ENCODE measurements around the gene LRRC18.

The LRRC18 gene

GRCh38 chr10:48934672-48935501 lies 4.8 kb downstream of the LRRC18 start:
- Histone ChIP-seq H3K4me1 (ENCODE audit: control insufficient read depth, insufficient read depth, low read length) (no peaks in the 10 kb centered on the region), H3K36me3 (ENCODE audit: control insufficient read depth in 2 of 2, insufficient read depth in 1 of 2, low read length in 2 of 2) (no peaks in the 10 kb centered on the region), H3K9me3 (ENCODE audit: control insufficient read depth, insufficient read depth, low read depth, low read length) (no peaks in the 10 kb centered on the region), H3K4me3 (ENCODE audit: low read depth, low read length) (no peak overlapping the region), H3K27ac (ENCODE audit: extremely low read depth, low read depth, low read length) (no peak overlapping the region)
- ChIA-PET POLR2A (no interaction called here), CTCF (interaction anchor here (0.6 to 1.2 kb wide), 2 partner anchors 19 to 278 kb away, joined by 3 to 4 read pairs; no protein-coding TSS in a partner anchor)
- TF ChIP-seq ZIC2 (tag by site-specific recombination; IDR thresholded peaks at IDR 0.05) (peak; percentile 22; the same call in 1 of the 2 replicates), ZEB2 (tag by site-specific recombination; IDR thresholded peaks at IDR 0.05) (no peak)

GRCh38 chr10:48932831-48933664 lies 6.6 kb downstream of the LRRC18 start:
- Histone ChIP-seq H3K36me3 (ENCODE audit: control insufficient read depth in 2 of 2, insufficient read depth in 1 of 2, low read length in 2 of 2) (no peaks in the 10 kb centered on the region), H3K9me3 (ENCODE audit: control insufficient read depth, insufficient read depth, low read depth, low read length) (no peaks in the 10 kb centered on the region), H3K4me3 (ENCODE audit: low read depth, low read length) (no peak overlapping the region), H3K4me1 (ENCODE audit: control insufficient read depth, insufficient read depth, low read length) (no peaks in the 10 kb centered on the region), H3K27ac (ENCODE audit: extremely low read depth, low read depth, low read length) (no peak overlapping the region)
- TF ChIP-seq ZNF239 (tag by site-specific recombination; IDR thresholded peaks at IDR 0.05) (no peak), OSR2 (tag by site-specific recombination; IDR thresholded peaks at IDR 0.05) (no peak), KLF7 (tag by site-specific recombination; IDR thresholded peaks at IDR 0.05; ENCODE audit: borderline replicate concordance) (no peak), ZFHX2 (tag by site-specific recombination; conservative IDR thresholded peaks at IDR 0.05) (no peak), ZNF510 (tag by site-specific recombination; IDR thresholded peaks at IDR 0.05; ENCODE audit: insufficient replicate concordance) (no peak)
- POLR2A ChIA-PET = no interaction called here
- CTCF ChIA-PET = interaction anchor here (0.6 kb wide), 1 partner anchor 187 kb away, joined by 4 read pairs; no protein-coding TSS in a partner anchor

DNA sequence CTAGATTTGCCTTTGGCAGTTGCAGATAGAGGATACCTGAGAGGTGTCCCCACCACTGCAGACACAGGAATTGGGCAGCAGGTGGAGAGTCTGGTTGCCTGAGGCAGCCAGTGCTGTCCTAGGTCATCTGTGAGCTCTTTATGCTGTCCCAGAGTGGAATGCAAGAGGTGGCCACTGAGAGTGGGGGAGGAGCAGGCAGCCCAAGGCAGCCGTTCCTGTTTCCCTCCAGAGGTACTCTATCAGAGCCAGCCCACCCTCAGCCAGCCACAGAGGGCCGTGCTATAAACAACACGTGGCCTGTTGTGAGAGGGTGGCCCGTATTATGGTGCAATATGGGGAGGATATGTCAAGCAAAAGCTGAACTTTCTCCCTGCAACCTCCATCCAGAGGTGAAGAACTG lies 8.5 kb downstream of the LRRC18 start:
- ChIA-PET CTCF (interaction anchor here (0.6 kb wide), 1 partner anchor 331 kb away, joined by 3 read pairs; no protein-coding TSS in a partner anchor), POLR2A (no interaction called here)
- TF ChIP-seq ZNF10 (tag by site-specific recombination; IDR thresholded peaks at IDR 0.05) (no peak), ZNF112 (tag by site-specific recombination; IDR thresholded peaks at IDR 0.05) (no peak), ZNF324 (tag by site-specific recombination; IDR thresholded peaks at IDR 0.05) (no peak), ZNF140 (tag by site-specific recombination; IDR thresholded peaks at IDR 0.05) (no peak), SETDB1 (IDR thresholded peaks at IDR 0.05; ENCODE audit: insufficient read length, low read length) (no peak), MYNN (tag by site-specific recombination; IDR thresholded peaks at IDR 0.05; ENCODE audit: borderline replicate concordance) (no peak), ZNF169 (tag by site-specific recombination; IDR thresholded peaks at IDR 0.05) (no peak), ATF2 (tag by site-specific recombination; IDR thresholded peaks at IDR 0.05; ENCODE audit: low read depth) (no peak), ZNF514 (tag by site-specific recombination; IDR thresholded peaks at IDR 0.05) (no peak), EGR2 (tag by site-specific recombination; IDR thresholded peaks at IDR 0.05; ENCODE audit: low read depth) (no peak), ZIC2 (tag by site-specific recombination; IDR thresholded peaks at IDR 0.05) (no peak), ZNF423 (tag by site-specific recombination; IDR thresholded peaks at IDR 0.05) (no peak), ZNF449 (tag by site-specific recombination; IDR thresholded peaks at IDR 0.05) (no peak), KLF8 (tag by site-specific recombination; IDR thresholded peaks at IDR 0.05) (no peak), ZNF76 (tag by site-specific recombination; IDR thresholded peaks at IDR 0.05; ENCODE audit: borderline replicate concordance, low read depth) (no peak), ZNF155 (tag by site-specific recombination; IDR thresholded peaks at IDR 0.05) (no peak), ZNF24 (tag by site-specific recombination; IDR thresholded peaks at IDR 0.05) (no peak), RBAK (tag by site-specific recombination; IDR thresholded peaks at IDR 0.05) (no peak), WT1 (tag by site-specific recombination; IDR thresholded peaks at IDR 0.05) (no peak)
- TF ChIP-seq, protein P1, sequence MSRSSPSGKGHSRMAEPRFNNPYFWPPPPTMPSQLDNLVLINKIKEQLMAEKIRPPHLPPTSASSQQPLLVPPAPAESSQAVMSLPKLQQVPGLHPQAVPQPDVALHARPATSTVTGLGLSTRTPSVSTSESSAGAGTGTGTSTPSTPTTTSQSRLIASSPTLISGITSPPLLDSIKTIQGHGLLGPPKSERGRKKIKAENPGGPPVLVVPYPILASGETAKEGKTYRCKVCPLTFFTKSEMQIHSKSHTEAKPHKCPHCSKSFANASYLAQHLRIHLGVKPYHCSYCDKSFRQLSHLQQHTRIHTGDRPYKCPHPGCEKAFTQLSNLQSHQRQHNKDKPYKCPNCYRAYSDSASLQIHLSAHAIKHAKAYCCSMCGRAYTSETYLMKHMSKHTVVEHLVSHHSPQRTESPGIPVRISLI (tag by site-specific recombination; IDR thresholded peaks at IDR 0.05) = no peak
- Histone ChIP-seq H3K4me1 (ENCODE audit: control insufficient read depth, insufficient read depth, low read length) (no peaks in the 10 kb centered on the region), H3K27ac (ENCODE audit: extremely low read depth, low read depth, low read length) (no peak overlapping the region), H3K36me3 (ENCODE audit: control insufficient read depth in 2 of 2, insufficient read depth in 1 of 2, low read length in 2 of 2) (no peaks in the 10 kb centered on the region), H3K4me3 (ENCODE audit: low read depth, low read length) (no peak overlapping the region), H3K9me3 (ENCODE audit: control insufficient read depth, insufficient read depth, low read depth, low read length) (no peaks in the 10 kb centered on the region)

Measured in HEK293 (cell line).